HG03575 (cell line): ENCODE results near the gene SLC38A3.

ENCODE experiments used
- ATAC-seq: cut with Tn5 transposase; IDR thresholded peaks from one replicate; pipeline ENCODE4 v1.9.1; 2021; ENCODE audit not compliant: unreplicated experiment, insufficient number of reproducible peaks, low FRiP score; ENCODE audit errors: extremely low read depth

The SLC38A3 gene

DNA sequence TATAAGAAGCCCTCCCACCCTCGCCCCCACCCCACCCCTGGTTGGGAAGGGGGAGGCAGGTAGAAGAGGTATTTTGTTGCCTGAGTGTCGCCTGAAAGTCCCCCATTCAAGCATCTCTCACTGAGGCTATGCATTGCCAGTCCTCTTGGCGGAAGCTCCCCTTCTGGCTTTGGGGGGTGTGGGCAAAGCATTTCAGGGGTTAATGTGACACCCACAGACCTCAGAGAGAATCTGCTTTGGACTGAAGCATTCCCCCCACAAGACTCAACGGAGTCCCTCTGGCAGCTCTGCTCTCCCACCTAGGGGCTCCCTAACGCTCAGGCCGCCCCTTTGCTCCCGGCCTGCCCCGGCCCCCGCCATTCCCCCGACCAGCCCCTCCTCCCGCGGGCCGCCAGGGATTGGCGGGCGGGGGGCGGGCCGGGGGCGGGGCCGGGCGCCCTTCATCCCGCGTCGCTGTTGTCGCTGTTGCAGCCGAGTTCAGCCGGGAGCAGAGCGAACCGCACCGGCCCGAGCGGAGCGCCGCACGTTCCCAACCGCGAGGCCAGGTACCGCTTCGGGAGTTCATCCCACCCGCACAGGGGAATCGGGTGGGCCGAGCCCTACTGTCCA, at the start of gene SLC38A3:
Gene SLC38A3, plus strand, starts transcription at position 468 of the 609 bp plus-strand sequence. CDS start 8,929 bp downstream, outside the sequence.
- no peak for ATAC-seq

DNA sequence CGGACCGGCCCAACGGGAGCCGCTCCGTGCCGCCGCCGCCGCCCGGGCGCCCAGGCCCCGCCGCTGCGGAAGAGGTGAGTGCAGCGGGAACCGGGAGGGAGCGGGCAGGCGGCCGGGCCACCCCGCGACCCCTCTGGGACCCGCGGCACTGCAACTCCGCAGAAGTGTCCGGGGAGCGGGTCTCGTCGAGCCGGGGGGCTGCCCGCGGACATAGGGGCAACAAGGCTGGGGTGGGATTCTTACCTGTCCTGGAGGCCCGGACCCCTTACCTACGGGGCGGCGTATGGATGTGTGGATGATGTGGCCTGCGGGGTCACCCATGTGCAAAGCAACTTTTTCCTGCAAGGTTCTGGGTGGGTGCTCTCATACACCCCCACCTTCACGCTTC, 49.6 kb upstream of the SLC38A3 start:
- ATAC-seq: no peak

DNA sequence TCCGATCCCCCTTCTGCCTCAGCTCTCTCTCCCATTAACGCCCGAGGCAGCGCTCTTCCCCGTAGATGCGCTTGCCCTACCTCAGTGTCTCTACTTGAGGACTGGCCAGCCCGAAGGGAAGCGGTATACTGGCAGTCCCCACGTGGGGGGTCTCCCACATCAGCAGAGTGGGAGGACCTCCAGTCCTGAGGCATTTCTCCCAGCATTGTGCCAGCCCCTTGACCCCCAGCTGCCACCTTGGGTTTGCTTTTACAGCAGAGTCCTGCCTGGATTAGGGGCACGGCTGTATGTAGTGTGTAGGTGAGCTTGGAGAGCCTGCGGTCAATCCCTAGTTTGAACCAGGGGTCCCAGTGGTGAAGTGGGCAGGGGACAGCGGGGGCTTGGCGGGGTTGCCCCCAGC, 49.2 kb upstream of the SLC38A3 start:
- ATAC-seq: no peak

GRCh38 chr3:50156549-50157493, 48.2 kb upstream of the SLC38A3 start:
- ATAC-seq: no peak

GRCh38 chr3:50157827-50158529, 47.1 kb upstream of the SLC38A3 start:
- no peak for ATAC-seq

DNA sequence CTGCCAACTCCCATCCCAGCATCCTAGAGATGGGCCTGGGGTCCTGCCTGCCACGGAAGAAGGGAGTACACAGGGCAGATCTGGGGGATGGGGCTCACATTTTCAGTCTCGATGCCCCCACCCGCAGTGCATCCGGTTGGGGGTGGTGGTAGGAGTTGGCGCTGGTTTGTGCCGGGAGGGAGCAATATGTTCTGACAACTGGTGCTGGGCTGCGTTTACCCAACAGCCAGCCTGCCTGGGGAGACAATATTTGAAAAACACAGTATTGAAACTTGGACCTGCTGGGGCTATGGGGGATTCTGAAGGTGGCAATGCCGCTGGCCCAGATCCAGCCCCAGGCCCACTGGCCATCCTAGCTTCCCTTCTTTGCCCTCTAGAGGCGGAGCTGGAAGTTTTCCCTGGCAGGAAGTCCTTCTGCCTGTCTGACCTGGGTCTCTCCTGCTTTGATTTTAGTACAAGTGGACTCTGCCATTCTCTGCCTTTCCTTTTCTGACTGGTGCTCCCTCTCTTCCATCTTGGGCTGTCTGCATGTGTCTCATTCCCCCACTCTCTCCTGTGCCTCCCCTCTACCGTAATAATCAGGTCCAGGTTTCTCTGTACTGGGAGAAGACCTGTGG, 46.4 kb upstream of the SLC38A3 start:
- ATAC-seq: no peak

GRCh38 chr3:50160561-50160983, 44.5 kb upstream of the SLC38A3 start:
- no peak for ATAC-seq

DNA sequence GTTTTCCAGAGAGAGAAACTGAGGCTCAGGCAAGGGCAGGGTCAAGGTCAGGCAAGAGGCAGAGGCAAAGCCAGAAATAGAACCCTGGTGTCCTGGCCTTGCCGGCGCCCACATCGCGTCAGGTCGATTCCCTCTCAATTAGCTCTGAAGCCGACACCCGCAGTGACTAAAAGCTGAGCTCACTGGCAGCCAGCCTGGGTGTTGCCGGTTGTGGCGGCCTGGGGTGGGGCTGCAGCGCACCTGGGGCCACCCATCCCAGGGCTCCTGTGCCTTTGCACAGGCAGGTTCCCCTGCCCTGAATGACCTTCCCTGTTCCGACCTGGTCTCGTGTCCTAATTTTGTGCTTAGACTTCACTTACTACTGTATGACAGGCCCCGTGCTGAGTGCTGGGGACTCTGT, 43.8 kb upstream of the SLC38A3 start:
- no peak for ATAC-seq

GRCh38 chr3:50162034-50162883, 42.8 kb upstream of the SLC38A3 start:
- no peak for ATAC-seq

GRCh38 chr3:50163572-50164455, 41.3 kb upstream of the SLC38A3 start:
- no peak for ATAC-seq

- no peak for ATAC-seq
Observed at GRCh38 chr3:50164481-50164880, 40.6 kb upstream of the SLC38A3 start.

- ATAC-seq: no peak
Observed at GRCh38 chr3:50164984-50165909, 39.8 kb upstream of the SLC38A3 start.

- ATAC-seq: no peak
Observed at GRCh38 chr3:50165910-50166538, 39.0 kb upstream of the SLC38A3 start.

GRCh38 chr3:50166620-50167019, 38.5 kb upstream of the SLC38A3 start:
- no peak for ATAC-seq

DNA sequence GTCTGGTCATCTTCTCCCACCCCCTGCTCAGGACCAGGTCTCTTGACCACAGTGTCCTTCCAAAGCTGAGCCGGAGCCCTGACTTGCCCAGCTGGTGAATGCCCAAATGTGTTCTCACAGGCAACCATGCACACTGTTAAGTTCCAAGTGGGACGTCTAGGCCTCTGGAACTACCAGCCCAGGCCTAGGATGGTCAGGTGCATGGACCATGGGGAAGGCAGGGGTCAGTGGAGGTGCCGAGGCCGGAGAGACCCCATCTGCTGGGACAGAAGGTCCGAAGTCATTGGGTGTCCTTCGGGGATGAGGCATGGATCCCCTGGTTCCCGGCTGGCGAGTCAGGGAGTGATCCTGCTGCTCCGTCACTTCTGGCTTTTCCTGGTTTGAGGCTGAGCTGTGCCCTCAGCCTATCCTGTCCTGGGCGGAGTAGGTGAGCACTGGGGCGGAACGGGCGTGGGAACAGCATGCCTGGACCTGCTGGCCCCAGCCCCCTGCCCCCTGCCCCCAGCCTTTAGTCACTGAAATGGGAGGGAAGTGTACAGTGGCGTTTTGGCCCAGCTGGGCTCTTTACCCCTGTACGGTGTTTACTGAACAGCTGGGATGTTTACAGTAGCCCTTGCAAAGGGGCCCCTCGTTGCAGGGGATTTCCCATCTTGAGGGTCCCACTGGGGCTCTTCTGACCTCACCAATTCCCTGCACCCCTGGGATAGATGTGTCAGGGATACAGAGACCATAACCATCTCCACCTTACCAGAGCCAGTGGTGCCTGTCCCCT, 37.8 kb upstream of the SLC38A3 start:
- ATAC-seq: no peak

- ATAC-seq: no peak
Observed at GRCh38 chr3:50167841-50168209, 37.2 kb upstream of the SLC38A3 start.
